WTC11 (cell line): Measurements from ENCODE around the gene CPNE7. TPM values are rescaled to one million over a fixed set of nuclear protein-coding genes. Genes with fewer than 3 reads are reported as not detected.

Experiments used
- FOXK1 ChIP-seq: sonication (generic); formaldehyde crosslinking; IDR thresholded peaks from 2 replicates; pipeline ENCODE4 v1.8.0; 2022; ENCODE audit warnings: mild to moderate bottlenecking, moderate library complexity, missing genetic modification reagents
- GABPB1 ChIP-seq: sonication (generic); formaldehyde crosslinking; IDR thresholded peaks from 2 replicates; pipeline ENCODE4 v1.8.1; 2023; ENCODE audit warnings: mild to moderate bottlenecking, missing genetic modification reagents
- JAZF1 ChIP-seq: fragments of 250-450 bp; sonication (Bioruptor Pico); IDR thresholded peaks from 2 replicates; pipeline ENCODE4 v1.9.0; 2021; ENCODE audit warnings: moderate library complexity, mild to moderate bottlenecking, inconsistent platforms
- MXD4 ChIP-seq: fragments of 250-450 bp; sonication (Bioruptor Pico); IDR thresholded peaks from 2 replicates; pipeline ENCODE4 v1.8.0; 2021; ENCODE audit warnings: mild to moderate bottlenecking, moderate library complexity, borderline replicate concordance
- NR1H2 ChIP-seq: sonication (generic); formaldehyde crosslinking; IDR thresholded peaks from 2 replicates; pipeline ENCODE4 v1.9.0; 2021; ENCODE audit warnings: mild to moderate bottlenecking, moderate library complexity, missing genetic modification reagents
- NR2C2 ChIP-seq: sonication (generic); formaldehyde crosslinking; IDR thresholded peaks from 2 replicates; pipeline ENCODE4 v1.8.0; 2022; ENCODE audit warnings: mild to moderate bottlenecking, missing genetic modification reagents
- RORB ChIP-seq: fragments of 250-450 bp; sonication (Bioruptor Pico); IDR thresholded peaks from 2 replicates; pipeline ENCODE4 v1.9.0; 2021; ENCODE audit warnings: mild to moderate bottlenecking
- SMAD3 ChIP-seq: sonication (generic); formaldehyde crosslinking; IDR thresholded peaks from 2 replicates; pipeline ENCODE4 v1.8.0; 2022; ENCODE audit warnings: missing genetic modification reagents, mild to moderate bottlenecking, borderline replicate concordance
- SOX15 ChIP-seq: fragments of 250-450 bp; sonication (Bioruptor Pico); IDR thresholded peaks from 2 replicates; pipeline ENCODE4 v1.9.0; 2021; ENCODE audit warnings: mild to moderate bottlenecking
- SP1 ChIP-seq: sonication (generic); formaldehyde crosslinking; conservative IDR thresholded peaks from 2 replicates; pipeline ENCODE4 v1.8.1; 2022; ENCODE audit warnings: missing genetic modification reagents
- TEAD1 ChIP-seq: sonication (generic); formaldehyde crosslinking; IDR thresholded peaks from 2 replicates; pipeline ENCODE4 v1.8.0; 2022; ENCODE audit warnings: mild to moderate bottlenecking, missing genetic modification reagents
- ZNF219 ChIP-seq: sonication (generic); formaldehyde crosslinking; IDR thresholded peaks from 2 replicates; pipeline ENCODE4 v1.8.0; 2023; ENCODE audit warnings: missing genetic modification reagents, mild to moderate bottlenecking, borderline replicate concordance
- ZNF423 ChIP-seq: fragments of 250-450 bp; sonication (Bioruptor Pico); IDR thresholded peaks from 2 replicates; pipeline ENCODE4 v2.1.2; 2022; ENCODE audit warnings: mild to moderate bottlenecking, moderate library complexity
- ZNF671 ChIP-seq: fragments of 250-450 bp; sonication (Bioruptor Pico); IDR thresholded peaks from 2 replicates; pipeline ENCODE4 v1.8.0; 2021; ENCODE audit warnings: mild to moderate bottlenecking
- total RNA-seq: library from RNA; stranded (reverse); gene quantifications from 3 replicates; pipeline ENCODE4 v1.2.3, GENCODE V29; 2021
- TF ChIP-seq, protein P1 (sequence below): fragments of 250-450 bp; sonication (Bioruptor Pico); IDR thresholded peaks from 2 replicates; pipeline ENCODE4 v2.1.2; 2022; ENCODE audit warnings: mild to moderate bottlenecking, moderate library complexity
- TF ChIP-seq, protein P2 (sequence below): sonication (generic); formaldehyde crosslinking; IDR thresholded peaks from 2 replicates; pipeline ENCODE4 v1.8.1; 2022; ENCODE audit warnings: mild to moderate bottlenecking, missing genetic modification reagents, moderate library complexity, borderline replicate concordance
- TF ChIP-seq, protein P3 (sequence below): sonication (generic); formaldehyde crosslinking; IDR thresholded peaks from 2 replicates; pipeline ENCODE4 v1.8.1; 2023; ENCODE audit warnings: mild to moderate bottlenecking, missing genetic modification reagents
- TF ChIP-seq, protein P4 (sequence below): fragments of 250-450 bp; sonication (Bioruptor Pico); IDR thresholded peaks from 2 replicates; pipeline ENCODE4 v1.9.0; 2021; ENCODE audit warnings: moderate library complexity, mild to moderate bottlenecking, inconsistent platforms, borderline replicate concordance
- TF ChIP-seq, protein P5 (sequence below): sonication (generic); formaldehyde crosslinking; IDR thresholded peaks from 2 replicates; pipeline ENCODE4 v1.8.1; 2022; ENCODE audit warnings: low read depth, missing genetic modification reagents, borderline replicate concordance
- TF ChIP-seq, protein P6 (sequence below): sonication (generic); formaldehyde crosslinking; IDR thresholded peaks from 2 replicates; pipeline ENCODE4 v1.8.0; 2023; ENCODE audit warnings: mild to moderate bottlenecking, missing genetic modification reagents
- TF ChIP-seq, protein P7 (sequence below): sonication (generic); formaldehyde crosslinking; IDR thresholded peaks from 2 replicates; pipeline ENCODE4 v1.8.1; 2023; ENCODE audit warnings: mild to moderate bottlenecking, missing genetic modification reagents
- TF ChIP-seq, protein P8 (sequence below): sonication (generic); formaldehyde crosslinking; IDR thresholded peaks from 2 replicates; pipeline ENCODE4 v1.8.1; 2023; ENCODE audit warnings: mild to moderate bottlenecking, missing genetic modification reagents, moderate library complexity
- TF ChIP-seq, protein P9 (sequence below): fragments of 250-450 bp; sonication (Bioruptor Pico); IDR thresholded peaks from 2 replicates; pipeline ENCODE4 v1.9.0; 2021; ENCODE audit warnings: mild to moderate bottlenecking
- TF ChIP-seq, protein P10 (sequence below): sonication (generic); formaldehyde crosslinking; IDR thresholded peaks from 2 replicates; pipeline ENCODE4 v1.8.0; 2022; ENCODE audit warnings: mild to moderate bottlenecking, missing genetic modification reagents

The CPNE7 gene
- total RNA-seq, 1 experiment from 2014 or later = 42.6 TPM

DNA sequence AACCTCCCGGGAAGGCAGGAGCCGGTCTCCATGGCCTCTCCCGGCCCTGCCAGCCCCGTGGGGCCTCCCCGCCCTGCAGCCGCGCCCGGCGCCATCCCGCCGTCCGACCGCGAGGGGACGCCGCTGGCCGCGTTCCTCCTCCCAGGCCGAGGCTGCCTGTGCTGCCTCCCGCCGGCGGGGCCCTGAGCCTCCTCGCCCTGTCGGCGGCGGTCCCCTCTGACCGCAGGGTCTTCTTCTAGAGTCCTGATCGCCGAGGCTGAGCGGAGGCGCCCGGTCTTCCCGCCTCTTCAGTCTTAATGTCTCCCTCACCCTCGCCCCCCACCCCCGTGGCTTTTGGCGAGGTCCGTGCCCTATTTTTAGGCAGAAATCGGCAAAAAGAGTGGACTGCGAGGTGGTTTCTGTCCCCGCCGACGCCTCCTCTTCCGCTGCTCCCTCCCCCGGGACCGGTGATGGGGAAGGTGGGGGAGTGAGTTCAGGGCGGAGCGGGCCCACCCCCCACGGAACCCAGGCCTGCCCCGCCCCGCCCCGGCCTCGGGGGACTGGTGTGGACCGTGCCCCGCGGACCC lies 794 bp upstream of the CPNE7 start (continued):
- TF ChIP-seq SP1 (CRISPR knock-in tag) (peak; percentile 70), ZNF219 (no peak), RORB (CRISPR knock-in tag) (no peak), JAZF1 (CRISPR knock-in tag) (no peak), ZNF671 (CRISPR knock-in tag) (0 out of 2 replicates have a peak, but pooled peaks have one; percentile 12), NR1H2 (no peak), ZNF423 (CRISPR knock-in tag) (no peak), GABPB1 (CRISPR knock-in tag) (no peak), TEAD1 (no peak; the same call in 1 of the 2 replicates), MXD4 (CRISPR knock-in tag) (no peak), NR2C2 (CRISPR knock-in tag) (no peak), SOX15 (CRISPR knock-in tag) (no peak), FOXK1 (CRISPR knock-in tag) (no peak), SMAD3 (no peak)
- TF ChIP-seq, protein P1, sequence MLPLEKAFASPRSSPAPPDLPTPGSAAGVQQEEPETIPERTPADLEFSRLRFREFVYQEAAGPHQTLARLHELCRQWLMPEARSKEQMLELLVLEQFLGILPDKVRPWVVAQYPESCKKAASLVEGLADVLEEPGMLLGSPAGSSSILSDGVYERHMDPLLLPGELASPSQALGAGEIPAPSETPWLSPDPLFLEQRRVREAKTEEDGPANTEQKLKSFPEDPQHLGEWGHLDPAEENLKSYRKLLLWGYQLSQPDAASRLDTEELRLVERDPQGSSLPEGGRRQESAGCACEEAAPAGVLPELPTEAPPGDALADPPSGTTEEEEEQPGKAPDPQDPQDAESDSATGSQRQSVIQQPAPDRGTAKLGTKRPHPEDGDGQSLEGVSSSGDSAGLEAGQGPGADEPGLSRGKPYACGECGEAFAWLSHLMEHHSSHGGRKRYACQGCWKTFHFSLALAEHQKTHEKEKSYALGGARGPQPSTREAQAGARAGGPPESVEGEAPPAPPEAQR (CRISPR knock-in tag) = no peak
- TF ChIP-seq, protein P2, sequence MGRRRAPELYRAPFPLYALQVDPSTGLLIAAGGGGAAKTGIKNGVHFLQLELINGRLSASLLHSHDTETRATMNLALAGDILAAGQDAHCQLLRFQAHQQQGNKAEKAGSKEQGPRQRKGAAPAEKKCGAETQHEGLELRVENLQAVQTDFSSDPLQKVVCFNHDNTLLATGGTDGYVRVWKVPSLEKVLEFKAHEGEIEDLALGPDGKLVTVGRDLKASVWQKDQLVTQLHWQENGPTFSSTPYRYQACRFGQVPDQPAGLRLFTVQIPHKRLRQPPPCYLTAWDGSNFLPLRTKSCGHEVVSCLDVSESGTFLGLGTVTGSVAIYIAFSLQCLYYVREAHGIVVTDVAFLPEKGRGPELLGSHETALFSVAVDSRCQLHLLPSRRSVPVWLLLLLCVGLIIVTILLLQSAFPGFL (CRISPR knock-in tag) = no peak
- TF ChIP-seq, protein P3, sequence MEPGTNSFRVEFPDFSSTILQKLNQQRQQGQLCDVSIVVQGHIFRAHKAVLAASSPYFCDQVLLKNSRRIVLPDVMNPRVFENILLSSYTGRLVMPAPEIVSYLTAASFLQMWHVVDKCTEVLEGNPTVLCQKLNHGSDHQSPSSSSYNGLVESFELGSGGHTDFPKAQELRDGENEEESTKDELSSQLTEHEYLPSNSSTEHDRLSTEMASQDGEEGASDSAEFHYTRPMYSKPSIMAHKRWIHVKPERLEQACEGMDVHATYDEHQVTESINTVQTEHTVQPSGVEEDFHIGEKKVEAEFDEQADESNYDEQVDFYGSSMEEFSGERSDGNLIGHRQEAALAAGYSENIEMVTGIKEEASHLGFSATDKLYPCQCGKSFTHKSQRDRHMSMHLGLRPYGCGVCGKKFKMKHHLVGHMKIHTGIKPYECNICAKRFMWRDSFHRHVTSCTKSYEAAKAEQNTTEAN (CRISPR knock-in tag) = 0 out of 2 replicates have a peak, but pooled peaks have one; percentile 25
- TF ChIP-seq, protein P4, sequence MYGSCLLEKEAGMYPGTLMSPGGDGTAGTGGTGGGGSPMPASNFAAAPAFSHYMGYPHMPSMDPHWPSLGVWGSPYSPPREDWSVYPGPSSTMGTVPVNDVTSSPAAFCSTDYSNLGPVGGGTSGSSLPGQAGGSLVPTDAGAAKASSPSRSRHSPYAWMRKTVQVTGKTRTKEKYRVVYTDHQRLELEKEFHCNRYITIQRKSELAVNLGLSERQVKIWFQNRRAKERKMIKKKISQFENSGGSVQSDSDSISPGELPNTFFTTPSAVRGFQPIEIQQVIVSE = no peak
- TF ChIP-seq, protein P5, sequence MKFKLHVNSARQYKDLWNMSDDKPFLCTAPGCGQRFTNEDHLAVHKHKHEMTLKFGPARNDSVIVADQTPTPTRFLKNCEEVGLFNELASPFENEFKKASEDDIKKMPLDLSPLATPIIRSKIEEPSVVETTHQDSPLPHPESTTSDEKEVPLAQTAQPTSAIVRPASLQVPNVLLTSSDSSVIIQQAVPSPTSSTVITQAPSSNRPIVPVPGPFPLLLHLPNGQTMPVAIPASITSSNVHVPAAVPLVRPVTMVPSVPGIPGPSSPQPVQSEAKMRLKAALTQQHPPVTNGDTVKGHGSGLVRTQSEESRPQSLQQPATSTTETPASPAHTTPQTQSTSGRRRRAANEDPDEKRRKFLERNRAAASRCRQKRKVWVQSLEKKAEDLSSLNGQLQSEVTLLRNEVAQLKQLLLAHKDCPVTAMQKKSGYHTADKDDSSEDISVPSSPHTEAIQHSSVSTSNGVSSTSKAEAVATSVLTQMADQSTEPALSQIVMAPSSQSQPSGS (CRISPR knock-in tag) = no peak
- TF ChIP-seq, protein P6, sequence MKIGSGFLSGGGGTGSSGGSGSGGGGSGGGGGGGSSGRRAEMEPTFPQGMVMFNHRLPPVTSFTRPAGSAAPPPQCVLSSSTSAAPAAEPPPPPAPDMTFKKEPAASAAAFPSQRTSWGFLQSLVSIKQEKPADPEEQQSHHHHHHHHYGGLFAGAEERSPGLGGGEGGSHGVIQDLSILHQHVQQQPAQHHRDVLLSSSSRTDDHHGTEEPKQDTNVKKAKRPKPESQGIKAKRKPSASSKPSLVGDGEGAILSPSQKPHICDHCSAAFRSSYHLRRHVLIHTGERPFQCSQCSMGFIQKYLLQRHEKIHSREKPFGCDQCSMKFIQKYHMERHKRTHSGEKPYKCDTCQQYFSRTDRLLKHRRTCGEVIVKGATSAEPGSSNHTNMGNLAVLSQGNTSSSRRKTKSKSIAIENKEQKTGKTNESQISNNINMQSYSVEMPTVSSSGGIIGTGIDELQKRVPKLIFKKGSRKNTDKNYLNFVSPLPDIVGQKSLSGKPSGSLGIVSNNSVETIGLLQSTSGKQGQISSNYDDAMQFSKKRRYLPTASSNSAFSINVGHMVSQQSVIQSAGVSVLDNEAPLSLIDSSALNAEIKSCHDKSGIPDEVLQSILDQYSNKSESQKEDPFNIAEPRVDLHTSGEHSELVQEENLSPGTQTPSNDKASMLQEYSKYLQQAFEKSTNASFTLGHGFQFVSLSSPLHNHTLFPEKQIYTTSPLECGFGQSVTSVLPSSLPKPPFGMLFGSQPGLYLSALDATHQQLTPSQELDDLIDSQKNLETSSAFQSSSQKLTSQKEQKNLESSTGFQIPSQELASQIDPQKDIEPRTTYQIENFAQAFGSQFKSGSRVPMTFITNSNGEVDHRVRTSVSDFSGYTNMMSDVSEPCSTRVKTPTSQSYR = no peak
- TF ChIP-seq, protein P7, sequence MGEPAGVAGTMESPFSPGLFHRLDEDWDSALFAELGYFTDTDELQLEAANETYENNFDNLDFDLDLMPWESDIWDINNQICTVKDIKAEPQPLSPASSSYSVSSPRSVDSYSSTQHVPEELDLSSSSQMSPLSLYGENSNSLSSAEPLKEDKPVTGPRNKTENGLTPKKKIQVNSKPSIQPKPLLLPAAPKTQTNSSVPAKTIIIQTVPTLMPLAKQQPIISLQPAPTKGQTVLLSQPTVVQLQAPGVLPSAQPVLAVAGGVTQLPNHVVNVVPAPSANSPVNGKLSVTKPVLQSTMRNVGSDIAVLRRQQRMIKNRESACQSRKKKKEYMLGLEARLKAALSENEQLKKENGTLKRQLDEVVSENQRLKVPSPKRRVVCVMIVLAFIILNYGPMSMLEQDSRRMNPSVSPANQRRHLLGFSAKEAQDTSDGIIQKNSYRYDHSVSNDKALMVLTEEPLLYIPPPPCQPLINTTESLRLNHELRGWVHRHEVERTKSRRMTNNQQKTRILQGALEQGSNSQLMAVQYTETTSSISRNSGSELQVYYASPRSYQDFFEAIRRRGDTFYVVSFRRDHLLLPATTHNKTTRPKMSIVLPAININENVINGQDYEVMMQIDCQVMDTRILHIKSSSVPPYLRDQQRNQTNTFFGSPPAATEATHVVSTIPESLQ = no peak
- TF ChIP-seq, protein P8, sequence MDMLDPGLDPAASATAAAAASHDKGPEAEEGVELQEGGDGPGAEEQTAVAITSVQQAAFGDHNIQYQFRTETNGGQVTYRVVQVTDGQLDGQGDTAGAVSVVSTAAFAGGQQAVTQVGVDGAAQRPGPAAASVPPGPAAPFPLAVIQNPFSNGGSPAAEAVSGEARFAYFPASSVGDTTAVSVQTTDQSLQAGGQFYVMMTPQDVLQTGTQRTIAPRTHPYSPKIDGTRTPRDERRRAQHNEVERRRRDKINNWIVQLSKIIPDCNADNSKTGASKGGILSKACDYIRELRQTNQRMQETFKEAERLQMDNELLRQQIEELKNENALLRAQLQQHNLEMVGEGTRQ (CRISPR knock-in tag) = no peak
- TF ChIP-seq, protein P9, sequence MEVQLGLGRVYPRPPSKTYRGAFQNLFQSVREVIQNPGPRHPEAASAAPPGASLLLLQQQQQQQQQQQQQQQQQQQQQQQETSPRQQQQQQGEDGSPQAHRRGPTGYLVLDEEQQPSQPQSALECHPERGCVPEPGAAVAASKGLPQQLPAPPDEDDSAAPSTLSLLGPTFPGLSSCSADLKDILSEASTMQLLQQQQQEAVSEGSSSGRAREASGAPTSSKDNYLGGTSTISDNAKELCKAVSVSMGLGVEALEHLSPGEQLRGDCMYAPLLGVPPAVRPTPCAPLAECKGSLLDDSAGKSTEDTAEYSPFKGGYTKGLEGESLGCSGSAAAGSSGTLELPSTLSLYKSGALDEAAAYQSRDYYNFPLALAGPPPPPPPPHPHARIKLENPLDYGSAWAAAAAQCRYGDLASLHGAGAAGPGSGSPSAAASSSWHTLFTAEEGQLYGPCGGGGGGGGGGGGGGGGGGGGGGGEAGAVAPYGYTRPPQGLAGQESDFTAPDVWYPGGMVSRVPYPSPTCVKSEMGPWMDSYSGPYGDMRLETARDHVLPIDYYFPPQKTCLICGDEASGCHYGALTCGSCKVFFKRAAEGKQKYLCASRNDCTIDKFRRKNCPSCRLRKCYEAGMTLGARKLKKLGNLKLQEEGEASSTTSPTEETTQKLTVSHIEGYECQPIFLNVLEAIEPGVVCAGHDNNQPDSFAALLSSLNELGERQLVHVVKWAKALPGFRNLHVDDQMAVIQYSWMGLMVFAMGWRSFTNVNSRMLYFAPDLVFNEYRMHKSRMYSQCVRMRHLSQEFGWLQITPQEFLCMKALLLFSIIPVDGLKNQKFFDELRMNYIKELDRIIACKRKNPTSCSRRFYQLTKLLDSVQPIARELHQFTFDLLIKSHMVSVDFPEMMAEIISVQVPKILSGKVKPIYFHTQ = no peak
- TF ChIP-seq, protein P10, sequence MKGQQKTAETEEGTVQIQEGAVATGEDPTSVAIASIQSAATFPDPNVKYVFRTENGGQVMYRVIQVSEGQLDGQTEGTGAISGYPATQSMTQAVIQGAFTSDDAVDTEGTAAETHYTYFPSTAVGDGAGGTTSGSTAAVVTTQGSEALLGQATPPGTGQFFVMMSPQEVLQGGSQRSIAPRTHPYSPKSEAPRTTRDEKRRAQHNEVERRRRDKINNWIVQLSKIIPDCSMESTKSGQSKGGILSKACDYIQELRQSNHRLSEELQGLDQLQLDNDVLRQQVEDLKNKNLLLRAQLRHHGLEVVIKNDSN (CRISPR knock-in tag) = no peak
